Measurements from ENCODE around the gene TWNK. TPM values are rescaled to one million over a fixed set of nuclear protein-coding genes. Genes with fewer than 3 reads are reported as not detected.
A peak's percentile ranks its signal among the peaks of the same experiment; 100 is the strongest.

The TWNK gene
- total and polyA plus RNA-seq, 9 of the 15 experiments (the other 6 are each of a cell fraction or from before 2014, with no cell fraction given): 11.6 to 34.7 (median 17.4) TPM

- TF ChIP-seq EWSR1 (IDR thresholded peaks at IDR 0.05; ENCODE audit: borderline replicate concordance, low read depth, partially characterized antibody) (no peak), MIER1 (IDR thresholded peaks at IDR 0.05; ENCODE audit: low read depth) (no peak), TCF3 (CRISPR knock-in tag; IDR thresholded peaks at IDR 0.05) (no peak), NRF1 (conservative IDR thresholded peaks at IDR 0.05 in 1 of 2, IDR thresholded peaks at IDR 0.05 in 1 of 2) (peak; percentile 92 to 93), ZC3H11A (IDR thresholded peaks at IDR 0.05; ENCODE audit: low read depth, low read length) (no peak), NR1H2 (CRISPR knock-in tag; IDR thresholded peaks at IDR 0.05) (no peak), BMI1 (IDR thresholded peaks at IDR 0.05; ENCODE audit: low read length) (no peak), ILK (tag; IDR thresholded peaks at IDR 0.05; ENCODE audit: borderline replicate concordance, low read depth) (no peak), NFRKB (IDR thresholded peaks at IDR 0.05; ENCODE audit: low read depth) (no peak), CSDE1 (IDR thresholded peaks at IDR 0.05) (no peak), ZBTB1 (CRISPR knock-in tag; IDR thresholded peaks at IDR 0.05; ENCODE audit: borderline replicate concordance, low read depth) (no peak; the same call in 1 of the 2 replicates), ESRRB (CRISPR knock-in tag; IDR thresholded peaks at IDR 0.05; ENCODE audit: borderline replicate concordance) (no peak), RBM14 (IDR thresholded peaks at IDR 0.05; ENCODE audit: borderline replicate concordance, insufficient read depth, low read depth, low read length) (no peak), LARP7 (IDR thresholded peaks at IDR 0.05) (no peak), MCM5 (IDR thresholded peaks at IDR 0.05; ENCODE audit: low read depth) (no peak), WHSC1 (IDR thresholded peaks at IDR 0.05; ENCODE audit: low read length) (no peak), MTA2 (IDR thresholded peaks at IDR 0.05; ENCODE audit: low read depth) (peak; percentile 59), PML (IDR thresholded peaks at IDR 0.05; ENCODE audit: low read length) (peak; percentile 45; the same call in 1 of the 2 replicates), CBX2 (IDR thresholded peaks at IDR 0.05; ENCODE audit: insufficient read depth, low read length, poor library complexity, severe bottlenecking) (no peak), TFAM (CRISPR knock-in tag; conservative IDR thresholded peaks at IDR 0.05) (no peak), CBFA2T3 (IDR thresholded peaks at IDR 0.05) (no peak)
- TF ChIP-seq, protein P1, sequence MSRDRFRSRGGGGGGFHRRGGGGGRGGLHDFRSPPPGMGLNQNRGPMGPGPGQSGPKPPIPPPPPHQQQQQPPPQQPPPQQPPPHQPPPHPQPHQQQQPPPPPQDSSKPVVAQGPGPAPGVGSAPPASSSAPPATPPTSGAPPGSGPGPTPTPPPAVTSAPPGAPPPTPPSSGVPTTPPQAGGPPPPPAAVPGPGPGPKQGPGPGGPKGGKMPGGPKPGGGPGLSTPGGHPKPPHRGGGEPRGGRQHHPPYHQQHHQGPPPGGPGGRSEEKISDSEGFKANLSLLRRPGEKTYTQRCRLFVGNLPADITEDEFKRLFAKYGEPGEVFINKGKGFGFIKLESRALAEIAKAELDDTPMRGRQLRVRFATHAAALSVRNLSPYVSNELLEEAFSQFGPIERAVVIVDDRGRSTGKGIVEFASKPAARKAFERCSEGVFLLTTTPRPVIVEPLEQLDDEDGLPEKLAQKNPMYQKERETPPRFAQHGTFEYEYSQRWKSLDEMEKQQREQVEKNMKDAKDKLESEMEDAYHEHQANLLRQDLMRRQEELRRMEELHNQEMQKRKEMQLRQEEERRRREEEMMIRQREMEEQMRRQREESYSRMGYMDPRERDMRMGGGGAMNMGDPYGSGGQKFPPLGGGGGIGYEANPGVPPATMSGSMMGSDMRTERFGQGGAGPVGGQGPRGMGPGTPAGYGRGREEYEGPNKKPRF (IDR thresholded peaks at IDR 0.05; ENCODE audit: low read depth, low read length): no peak
- TF ChIP-seq, protein P2, sequence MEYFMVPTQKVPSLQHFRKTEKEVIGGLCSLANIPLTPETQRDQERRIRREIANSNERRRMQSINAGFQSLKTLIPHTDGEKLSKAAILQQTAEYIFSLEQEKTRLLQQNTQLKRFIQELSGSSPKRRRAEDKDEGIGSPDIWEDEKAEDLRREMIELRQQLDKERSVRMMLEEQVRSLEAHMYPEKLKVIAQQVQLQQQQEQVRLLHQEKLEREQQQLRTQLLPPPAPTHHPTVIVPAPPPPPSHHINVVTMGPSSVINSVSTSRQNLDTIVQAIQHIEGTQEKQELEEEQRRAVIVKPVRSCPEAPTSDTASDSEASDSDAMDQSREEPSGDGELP (CRISPR knock-in tag; IDR thresholded peaks at IDR 0.05; ENCODE audit: borderline replicate concordance): peak; percentile 75
- TF ChIP-seq, protein P3, sequence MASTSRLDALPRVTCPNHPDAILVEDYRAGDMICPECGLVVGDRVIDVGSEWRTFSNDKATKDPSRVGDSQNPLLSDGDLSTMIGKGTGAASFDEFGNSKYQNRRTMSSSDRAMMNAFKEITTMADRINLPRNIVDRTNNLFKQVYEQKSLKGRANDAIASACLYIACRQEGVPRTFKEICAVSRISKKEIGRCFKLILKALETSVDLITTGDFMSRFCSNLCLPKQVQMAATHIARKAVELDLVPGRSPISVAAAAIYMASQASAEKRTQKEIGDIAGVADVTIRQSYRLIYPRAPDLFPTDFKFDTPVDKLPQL (IDR thresholded peaks at IDR 0.05; ENCODE audit: extremely low read depth, insufficient read length): no peak
- TF ChIP-seq, protein P4, sequence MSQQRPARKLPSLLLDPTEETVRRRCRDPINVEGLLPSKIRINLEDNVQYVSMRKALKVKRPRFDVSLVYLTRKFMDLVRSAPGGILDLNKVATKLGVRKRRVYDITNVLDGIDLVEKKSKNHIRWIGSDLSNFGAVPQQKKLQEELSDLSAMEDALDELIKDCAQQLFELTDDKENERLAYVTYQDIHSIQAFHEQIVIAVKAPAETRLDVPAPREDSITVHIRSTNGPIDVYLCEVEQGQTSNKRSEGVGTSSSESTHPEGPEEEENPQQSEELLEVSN (IDR thresholded peaks at IDR 0.05; ENCODE audit: borderline replicate concordance in 1 of 2, extremely low read depth in 1 of 2, insufficient read depth in 1 of 2, insufficient read length in 1 of 2, low read depth in 1 of 2, low read length in 1 of 2, poor library complexity in 1 of 2, severe bottlenecking in 1 of 2): peak; percentile 41 to 72
Measured at GRCh38 chr10:100986952-100987684, at the start of gene TWNK, which contains the start of gene MRPL43 (continued).

Data from K562 (cell line).